IPS-18a (cell line): ENCODE results near the gene PAF1.

Source experiments
- H3K27ac ChIP-seq: one replicate; pipeline ENCODE4 v1.5.1; 2013; ENCODE audit warnings: low read length
- H3K27me3 ChIP-seq: one replicate; pipeline ENCODE4 v1.6.1; 2013; ENCODE audit warnings: mild to moderate bottlenecking, low read length; ENCODE audit not compliant: control insufficient read depth, insufficient read depth
- H3K36me3 ChIP-seq: one replicate; pipeline ENCODE4 v1.6.1; 2013; ENCODE audit warnings: low read depth, low read length; ENCODE audit not compliant: control insufficient read depth
- H3K4me1 ChIP-seq: one replicate; pipeline ENCODE4 v1.6.1; 2013; ENCODE audit warnings: low read depth, low read length; ENCODE audit not compliant: control insufficient read depth
- H3K4me3 ChIP-seq: one replicate; pipeline ENCODE4 v1.5.1; 2013; ENCODE audit warnings: low read length
- H3K9ac ChIP-seq: one replicate; pipeline ENCODE4 v1.6.1; 2013; ENCODE audit warnings: mild to moderate bottlenecking, low read length, moderate library complexity
- H3K9me3 ChIP-seq: one replicate; pipeline ENCODE4 v1.6.1; 2013; ENCODE audit warnings: low read depth, low read length; ENCODE audit not compliant: control insufficient read depth

PAF1 gene

DNA sequence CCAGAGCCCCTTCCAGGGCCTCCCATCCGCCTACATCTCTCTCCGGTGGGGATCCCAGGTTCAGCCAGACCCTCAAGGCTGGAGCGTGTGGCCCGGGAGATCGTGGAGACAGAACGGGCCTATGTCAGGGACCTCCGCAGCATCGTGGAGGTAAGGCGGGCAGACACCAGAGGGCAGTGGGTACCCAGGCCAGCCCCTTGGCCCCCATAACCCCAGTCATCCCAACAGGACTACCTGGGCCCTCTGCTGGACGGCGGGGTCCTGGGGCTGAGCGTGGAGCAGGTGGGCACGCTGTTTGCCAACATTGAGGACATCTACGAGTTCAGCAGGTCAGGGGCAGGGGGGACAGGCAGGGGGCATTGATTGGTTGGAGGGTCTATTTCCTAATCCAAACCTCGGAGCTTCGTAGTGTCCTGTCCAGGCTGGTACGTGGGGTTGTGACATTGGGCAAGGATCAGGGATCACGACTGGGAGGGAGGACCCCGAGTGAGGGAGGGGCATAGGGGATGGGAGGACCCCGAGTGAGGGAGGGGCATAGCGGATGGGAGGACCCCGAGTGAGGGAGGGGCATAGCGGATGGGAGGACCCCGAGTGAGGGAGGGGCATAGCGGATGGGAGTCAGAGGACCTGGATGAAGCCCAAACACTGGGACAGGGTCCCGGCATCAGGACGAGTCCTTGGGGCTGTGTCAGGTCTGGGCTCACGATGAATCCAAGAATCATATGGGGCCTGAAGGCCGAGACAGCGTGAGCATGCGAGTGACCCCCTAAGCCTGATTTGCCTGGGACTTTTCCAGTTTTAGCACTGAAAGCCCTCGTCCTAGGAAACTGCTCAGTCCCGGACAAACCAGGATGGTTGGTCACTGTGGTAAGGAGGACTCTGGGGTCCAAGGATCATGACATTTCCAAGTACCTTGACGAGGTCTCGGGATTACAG is 24.5 kb upstream of the PAF1 start:
- H3K4me3 ChIP-seq = peak overlapping the region; percentile 99
- H3K9me3 ChIP-seq = no peaks in the 10 kb centered on the region
- no peak overlapping the region for H3K9ac ChIP-seq
- peaks cover 31% of the 10 kb centered on the region for H3K36me3 ChIP-seq
- H3K27me3 ChIP-seq = no peaks in the 10 kb centered on the region
- peaks cover 20% of the 10 kb centered on the region for H3K4me1 ChIP-seq
- H3K27ac ChIP-seq = no peak overlapping the region

DNA sequence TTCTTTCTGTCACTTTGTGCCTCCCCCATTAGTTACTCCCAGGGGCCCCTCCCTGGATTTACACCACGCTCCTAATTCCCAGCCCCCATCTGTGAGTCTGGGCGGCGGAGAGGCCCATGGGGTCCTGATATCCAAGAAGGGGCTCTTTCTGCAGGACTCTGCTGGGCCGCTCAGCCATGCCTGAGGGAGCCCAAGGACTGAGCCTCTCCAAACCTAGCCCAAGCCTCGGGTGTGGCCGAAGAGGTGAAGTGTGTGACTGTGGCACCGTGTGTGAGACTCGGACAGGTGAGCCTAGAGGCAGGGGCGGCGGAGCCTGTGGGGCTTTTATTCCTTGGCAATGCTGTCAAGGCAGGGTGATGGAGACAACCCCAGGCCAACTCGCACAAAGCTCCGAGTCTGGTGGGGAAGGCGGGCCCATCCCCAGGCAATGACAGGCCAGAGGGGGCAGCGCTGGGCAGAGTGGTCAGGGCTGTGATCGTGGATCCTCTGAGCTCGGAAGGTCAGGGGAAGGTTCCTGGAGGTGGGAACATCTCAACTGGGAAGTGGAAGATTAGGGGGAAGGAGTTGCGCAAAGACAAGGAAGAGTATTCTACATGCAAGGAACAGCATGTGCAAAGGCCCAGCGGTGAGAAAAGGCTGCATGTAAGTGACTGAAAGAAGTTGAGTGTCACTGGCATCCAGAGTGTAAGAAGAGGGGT is 23.2 kb upstream of the PAF1 start:
- H3K27me3 ChIP-seq = no peaks in the 10 kb centered on the region
- peaks cover 26% of the 10 kb centered on the region for H3K36me3 ChIP-seq
- H3K4me3 ChIP-seq = peak overlapping the region; percentile 99
- H3K9ac ChIP-seq = peak overlapping the region; percentile 98
- H3K27ac ChIP-seq = peak overlapping the region; percentile 18
- H3K9me3 ChIP-seq = no peaks in the 10 kb centered on the region
- H3K4me1 ChIP-seq = peaks cover 21% of the 10 kb centered on the region

DNA sequence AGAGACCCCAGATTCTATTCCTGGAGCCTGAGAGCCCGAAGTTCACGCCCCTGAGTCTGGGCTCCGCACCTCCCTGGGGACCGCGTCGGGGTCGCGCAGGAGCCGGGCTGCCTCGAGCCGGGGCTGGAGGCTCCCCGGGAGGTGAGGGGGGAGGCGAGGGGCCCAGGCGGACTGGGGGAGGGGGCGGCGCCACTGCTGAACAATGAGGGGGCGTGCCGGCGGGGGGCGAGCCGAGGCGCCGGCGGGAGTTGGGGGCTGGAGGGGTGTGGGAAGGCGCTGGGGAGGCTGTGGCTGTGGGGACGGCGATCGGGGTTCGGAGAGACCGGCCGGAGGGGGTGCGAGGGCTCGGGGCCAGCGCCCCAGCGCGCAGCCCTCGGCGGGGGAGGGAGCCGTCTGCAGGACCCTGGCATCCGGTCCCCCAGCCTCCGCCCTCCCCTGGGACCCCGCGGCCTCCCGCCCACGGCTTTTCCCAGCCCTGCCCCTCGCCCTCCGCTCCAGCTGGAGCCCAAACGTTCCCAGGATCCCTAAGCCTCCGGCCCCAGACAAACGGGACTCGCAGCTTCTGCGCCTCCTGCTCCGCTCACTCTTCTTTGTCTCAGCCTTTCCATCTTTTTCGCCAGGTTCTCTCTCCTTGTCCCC is 22.5 kb upstream of the PAF1 start:
- Histone ChIP-seq H3K9me3 (no peaks in the 10 kb centered on the region), H3K27ac (peak overlapping the region; percentile 89), H3K36me3 (peaks cover 19% of the 10 kb centered on the region), H3K4me3 (peak overlapping the region; percentile 99), H3K27me3 (no peaks in the 10 kb centered on the region), H3K4me1 (peaks cover 21% of the 10 kb centered on the region), H3K9ac (peak overlapping the region; percentile 98)

DNA sequence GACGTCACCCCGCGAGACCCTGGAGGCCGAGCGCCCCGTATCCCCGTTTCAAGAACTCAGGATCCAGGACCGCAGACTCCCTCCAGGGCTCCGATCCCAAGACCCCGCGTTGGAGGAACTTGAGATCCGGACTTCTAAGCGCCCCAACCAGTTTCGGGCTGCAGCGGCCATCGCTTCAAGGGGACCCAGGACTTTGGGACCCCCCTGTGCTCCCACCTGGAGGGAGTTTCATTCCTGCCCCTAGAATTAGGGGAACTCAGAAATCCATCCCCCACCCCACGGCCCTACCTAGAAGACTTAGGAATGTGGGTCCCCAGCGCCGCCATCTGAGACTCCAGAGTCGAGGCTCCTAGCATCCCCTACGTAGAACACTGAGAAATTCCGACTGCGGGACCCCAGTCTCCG is 22.0 kb upstream of the PAF1 start:
- Histone ChIP-seq H3K36me3 (peaks cover 16% of the 10 kb centered on the region), H3K27me3 (no peaks in the 10 kb centered on the region), H3K27ac (peak overlapping the region; percentile 89), H3K9ac (peak overlapping the region; percentile 98), H3K9me3 (no peaks in the 10 kb centered on the region), H3K4me1 (peaks cover 21% of the 10 kb centered on the region), H3K4me3 (peak overlapping the region; percentile 99)

DNA sequence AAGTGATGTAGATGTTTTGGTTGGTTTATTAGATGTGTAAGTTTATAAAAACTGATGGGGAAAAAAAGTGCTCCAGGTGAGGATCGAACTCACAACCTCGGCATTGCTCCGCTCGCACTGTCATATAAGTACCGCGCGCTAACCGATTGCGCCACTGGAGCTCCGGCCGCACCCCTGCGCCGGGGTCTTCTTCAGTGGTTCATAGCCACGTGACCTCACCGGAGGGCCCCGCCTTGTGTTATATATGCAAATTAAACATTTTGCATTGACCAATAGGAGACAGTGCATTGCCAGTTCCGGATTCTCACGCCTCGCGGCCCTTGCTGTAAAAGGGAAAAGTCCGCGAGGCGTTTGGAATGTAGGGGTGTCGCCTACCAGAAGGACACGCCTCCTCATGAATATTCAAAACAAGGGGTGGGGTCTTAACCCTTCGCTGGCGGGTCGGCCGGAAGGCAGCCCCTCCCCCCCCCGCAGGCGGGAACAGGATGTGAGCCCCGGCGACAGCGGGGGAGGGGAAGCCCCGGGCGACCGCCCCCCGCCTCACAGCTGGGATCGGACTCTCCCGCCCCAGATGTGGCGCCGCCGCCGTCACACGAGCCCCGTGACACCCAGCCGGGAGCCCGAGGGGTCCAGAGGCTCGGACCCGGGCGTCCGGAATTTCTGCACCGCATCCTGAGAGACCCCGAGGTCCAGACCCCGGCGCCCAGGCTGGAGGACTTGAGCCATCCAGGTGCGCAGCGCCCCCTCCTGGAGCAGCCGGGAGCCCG is 21.4 kb upstream of the PAF1 start, which contains the start of gene PLEKHG2:
PLEKHG2 (plus strand) TSS at position 570 of the 767 bp plus-strand sequence. CDS start 1,418 bp downstream, outside the sequence.
- H3K27ac ChIP-seq = peak within 1 kb of the TSS; percentile 89
- H3K9ac ChIP-seq = peak within 1 kb of the TSS; percentile 98
- H3K4me1 ChIP-seq = peaks cover 21% of the 10 kb centered on the region
- H3K4me3 ChIP-seq = peak within 1 kb of the TSS; percentile 99
- no peaks in the 10 kb centered on the region for H3K9me3 ChIP-seq
- no peaks in the 10 kb centered on the region for H3K27me3 ChIP-seq
- peaks cover 10% of the 10 kb centered on the region for H3K36me3 ChIP-seq

DNA sequence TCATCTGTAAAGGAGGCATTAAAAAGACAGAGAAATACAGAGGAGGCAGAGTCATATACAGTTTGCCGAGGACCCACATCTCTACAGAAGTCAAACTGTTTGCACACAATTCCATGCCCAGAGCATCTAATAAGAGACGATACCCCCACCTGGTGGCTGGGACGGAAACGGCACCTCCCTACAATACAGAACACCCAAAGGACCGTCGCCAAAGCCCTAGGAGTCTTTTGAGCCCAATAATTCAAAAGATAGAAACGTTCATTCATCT is 20.9 kb upstream of the PAF1 start:
- H3K4me3 ChIP-seq = peak overlapping the region; percentile 74
- no peaks in the 10 kb centered on the region for H3K27me3 ChIP-seq
- H3K9ac ChIP-seq = no peak overlapping the region
- H3K27ac ChIP-seq = no peak overlapping the region
- peaks cover 21% of the 10 kb centered on the region for H3K4me1 ChIP-seq
- H3K36me3 ChIP-seq = peaks cover 5% of the 10 kb centered on the region
- H3K9me3 ChIP-seq = no peaks in the 10 kb centered on the region

DNA sequence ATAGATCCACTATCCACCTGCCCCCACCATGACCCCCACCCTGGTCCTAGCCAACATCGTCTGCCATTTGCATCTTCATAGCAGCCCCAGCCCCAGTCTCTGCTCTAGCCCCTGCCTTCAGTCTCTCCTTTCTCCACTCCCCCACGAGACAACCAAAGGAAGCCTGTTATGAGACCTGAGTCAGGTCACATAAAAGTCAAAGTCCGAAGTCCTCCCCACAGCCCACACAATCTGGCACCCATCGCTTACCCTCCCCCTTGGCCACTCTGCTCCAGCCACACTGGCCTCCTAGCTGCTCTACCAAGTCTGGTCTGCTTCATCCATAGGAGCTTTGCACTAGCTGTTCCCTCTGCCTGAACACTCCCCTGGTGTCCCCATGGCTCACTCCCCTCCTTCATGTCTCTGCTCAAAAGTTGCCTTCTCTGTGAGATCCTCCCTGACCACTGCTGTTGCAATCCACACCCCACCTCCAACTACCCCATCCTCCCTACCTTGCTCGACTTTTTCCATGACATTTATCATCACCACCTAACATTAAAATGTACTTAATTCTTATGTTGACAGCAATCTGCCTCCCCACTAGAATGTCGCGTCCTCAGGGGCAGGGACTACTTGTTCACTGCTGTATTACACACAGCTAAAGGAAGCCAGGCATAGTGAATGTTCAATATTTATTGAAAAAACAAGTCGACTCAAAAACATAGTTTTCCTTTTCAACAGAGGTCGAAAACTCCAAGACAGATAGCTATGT is 20.4 kb upstream of the PAF1 start:
- H3K9ac ChIP-seq = no peak overlapping the region

DNA sequence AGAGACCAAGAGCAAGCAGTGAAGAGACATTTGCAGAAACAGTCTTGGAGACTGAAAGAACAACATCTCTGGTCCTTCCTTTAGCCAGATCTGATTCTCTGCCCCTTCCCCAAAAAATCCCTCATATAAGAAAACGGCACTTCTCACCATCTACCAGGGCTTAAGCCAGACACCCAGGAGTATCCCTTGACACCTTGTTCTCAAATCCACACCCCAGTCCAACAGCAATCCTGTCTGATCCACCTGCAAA is 19.9 kb upstream of the PAF1 start:
- Histone ChIP-seq H3K9ac (peak overlapping the region; percentile 88), H3K9me3 (no peaks in the 10 kb centered on the region), H3K27me3 (no peaks in the 10 kb centered on the region), H3K4me1 (peaks cover 25% of the 10 kb centered on the region), H3K36me3 (peaks cover under 1% of the 10 kb centered on the region), H3K4me3 (peak overlapping the region; percentile 82), H3K27ac (no peak overlapping the region)

More for the DNA sequence above, 20.4 kb upstream of the PAF1 start:
- Histone ChIP-seq H3K36me3 (peaks cover 5% of the 10 kb centered on the region), H3K9me3 (no peaks in the 10 kb centered on the region), H3K27ac (no peak overlapping the region), H3K4me3 (peak overlapping the region; percentile 74), H3K4me1 (peaks cover 21% of the 10 kb centered on the region), H3K27me3 (no peaks in the 10 kb centered on the region)

DNA sequence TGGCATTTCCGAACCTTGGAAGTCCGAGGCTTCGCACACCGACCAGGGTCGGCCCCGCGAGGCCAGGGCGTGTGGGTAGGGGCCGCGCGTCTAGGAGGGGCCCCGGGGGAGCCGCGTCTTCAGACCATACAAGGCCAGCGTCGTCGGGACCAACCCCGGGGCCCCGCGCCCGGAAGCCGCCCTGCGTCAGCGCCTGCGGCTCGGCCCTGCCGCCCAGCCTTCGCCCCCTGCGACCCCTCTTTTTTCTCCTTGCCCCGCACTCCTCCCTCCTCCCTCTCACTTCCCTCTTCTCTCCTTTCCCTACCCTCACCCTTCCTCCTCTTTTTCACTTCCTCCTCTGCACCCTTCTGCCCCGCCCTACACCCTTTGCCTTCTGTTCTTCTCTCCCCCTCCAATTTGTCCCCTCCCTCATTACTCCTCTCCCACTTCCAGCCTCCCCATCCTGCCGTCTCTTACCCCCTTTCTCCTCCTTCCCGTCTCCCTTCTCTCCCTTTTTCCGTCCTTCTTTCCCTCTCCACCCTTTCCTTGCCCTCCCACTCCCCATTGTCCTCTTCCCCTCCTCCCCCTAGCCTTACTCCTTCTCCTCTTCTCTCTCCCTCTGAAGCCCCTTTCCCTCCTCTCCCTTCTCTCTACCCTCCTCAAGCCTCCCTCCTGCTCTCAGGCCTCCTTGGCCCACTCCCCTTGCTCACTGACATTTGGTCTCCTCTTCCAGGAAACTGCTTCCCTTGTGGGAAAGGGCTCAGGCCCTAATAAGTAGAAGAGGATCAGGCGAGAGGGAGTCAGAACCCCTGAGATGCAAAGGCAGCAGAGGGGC is 19.3 kb upstream of the PAF1 start:
- no peaks in the 10 kb centered on the region for H3K9me3 ChIP-seq
- H3K27ac ChIP-seq = peak overlapping the region; percentile 30
- H3K4me1 ChIP-seq = peaks cover 28% of the 10 kb centered on the region
- H3K4me3 ChIP-seq = peak overlapping the region; percentile 82
- peaks cover 4% of the 10 kb centered on the region for H3K27me3 ChIP-seq
- H3K9ac ChIP-seq = peak overlapping the region; percentile 88
- no peaks in the 10 kb centered on the region for H3K36me3 ChIP-seq
